PC-9 (cell line): ENCODE measurements around the gene ENPP3. TPM values are rescaled to one million over a fixed set of nuclear protein-coding genes. Genes with fewer than 3 reads are reported as not detected.

Experiments used
- BruUV-seq: library from RNA; stranded (reverse); fragments of 400-500 nt; replicated peaks from 2 replicates; lab custom pipeline; 2021; lab: Mats Ljungman, UMichigan
- CTCF ChIA-PET: fragments of 300-600 bp; sonication (Branson Sonifier 250); formaldehyde crosslinking; loops from one replicate; lab custom pipeline; 2022; ENCODE audit warnings: antibody characterized with exemption; lab: Charles Lee
- POLR2A ChIA-PET: fragments of 300-600 bp; sonication (Branson Sonifier 250); formaldehyde crosslinking; loops from one replicate; lab custom pipeline; 2022; ENCODE audit warnings: antibody characterized with exemption; ENCODE audit not compliant: unreplicated experiment; lab: Charles Lee
- DNase-seq, 2 experiments: peaks; one replicate each; pipeline versions ENCODE4 v3.0.0 to v3.0.0-alpha.2; 2015 to 2022; ENCODE audit warnings: mixed read lengths in 1 of 2
- H2AFZ ChIP-seq: fragments of 200-600 bp; sonication (generic); 2 replicates; pipeline ENCODE4 v1.8.1; 2017; ENCODE audit warnings: antibody characterized with exemption
- H3F3A ChIP-seq: fragments of 200-600 bp; sonication (generic); 2 replicates; pipeline ENCODE4 v1.8.1; 2017; ENCODE audit warnings: antibody characterized with exemption, mild to moderate bottlenecking, low read depth; ENCODE audit not compliant: insufficient read depth
- H3K27ac ChIP-seq: fragments of 200-600 bp; sonication (generic); 2 replicates; pipeline ENCODE4 v1.6.1; 2016; ENCODE audit warnings: mixed run types
- H3K27me3 ChIP-seq: fragments of 200-600 bp; sonication (generic); 2 replicates; pipeline ENCODE4 v1.6.1; 2016; ENCODE audit warnings: low read depth, mixed run types; ENCODE audit not compliant: insufficient read depth
- H3K36me3 ChIP-seq: fragments of 200-600 bp; sonication (generic); 2 replicates; pipeline ENCODE4 v1.6.1; 2016; ENCODE audit warnings: low read depth, mixed run types
- H3K4me1 ChIP-seq: fragments of 200-600 bp; sonication (generic); replicated peaks from 2 replicates; pipeline ENCODE4 v1.6.1; 2016; ENCODE audit warnings: mixed run types; ENCODE audit not compliant: insufficient read depth
- H3K4me2 ChIP-seq: fragments of 200-600 bp; sonication (generic); 2 replicates; pipeline ENCODE4 v1.6.1; 2017; ENCODE audit warnings: mixed run types
- H3K4me3 ChIP-seq: fragments of 200-600 bp; sonication (generic); 2 replicates; pipeline ENCODE4 v1.6.1; 2016; ENCODE audit warnings: mixed run types
- H3K79me2 ChIP-seq: fragments of 200-600 bp; sonication (generic); 2 replicates; pipeline ENCODE4 v1.6.1; 2017; ENCODE audit warnings: low read depth, mixed run types
- H3K9me2 ChIP-seq: fragments of 200-600 bp; sonication (generic); 2 replicates; pipeline ENCODE4 v1.8.1; 2017; ENCODE audit warnings: mild to moderate bottlenecking; ENCODE audit not compliant: insufficient read depth
- H3K9me3 ChIP-seq: fragments of 200-600 bp; sonication (generic); 2 replicates; pipeline ENCODE4 v1.8.1; 2016; ENCODE audit warnings: low read depth; ENCODE audit not compliant: insufficient read depth
- H4K20me1 ChIP-seq: fragments of 200-600 bp; sonication (generic); 2 replicates; pipeline ENCODE4 v1.8.1; 2017; ENCODE audit not compliant: insufficient read depth
- CTCF ChIP-seq: fragments of 200-600 bp; sonication (generic); conservative IDR thresholded peaks from 2 replicates; pipeline ENCODE4 v1.6.1; 2017; ENCODE audit warnings: mixed run types, antibody characterized with exemption, mild to moderate bottlenecking, moderate library complexity
- EZH2 ChIP-seq: fragments of 200-600 bp; sonication (generic); IDR thresholded peaks from 2 replicates; pipeline ENCODE4 v1.8.0; 2017; ENCODE audit warnings: antibody characterized with exemption, low read depth
- intact Hi-C: fragments of 100-400 bp; cut with micrococcal nuclease; formaldehyde crosslinking; loops from one replicate; pipeline ENCODE4 v1.10.0; 2022; ENCODE audit not compliant: unreplicated experiment
- total RNA-seq: library from RNA; stranded (reverse); gene quantifications from 2 replicates; pipeline ENCODE4 v1.2.3, GENCODE V29; 2021

Gene ENPP3
- total RNA-seq, 1 experiment from 2014 or later: not detected

GRCh38 chr6:131629651-131630050, 7.5 kb upstream of the ENPP3 start:
- peak overlapping the region; percentile 62; the same call in 1 of the 2 replicates for H2AFZ ChIP-seq
- BruUV-seq: no TSS peak
- H3F3A ChIP-seq: peaks cover 9% of the 10 kb centered on the region; the same call in 1 of the 2 replicates
- no peak for DNase-seq
- H3K4me3 ChIP-seq: no peak overlapping the region
- no peaks in the 10 kb centered on the region for H3K9me2 ChIP-seq
- peaks cover 16% of the 10 kb centered on the region for H3K79me2 ChIP-seq
- ChIA-PET POLR2A (interaction anchor here (0.6 kb wide), 1 partner anchor 62 kb away, joined by 3 read pairs; no protein-coding TSS in a partner anchor), CTCF (no interaction called here)
- no peaks in the 10 kb centered on the region for H3K9me3 ChIP-seq
- H3K4me1 ChIP-seq: peaks cover 28% of the 10 kb centered on the region
- peaks cover 10% of the 10 kb centered on the region; the same call in 1 of the 2 replicates for H3K36me3 ChIP-seq
- no peak overlapping the region for H3K4me2 ChIP-seq
- H4K20me1 ChIP-seq: no peaks in the 10 kb centered on the region
- no peak overlapping the region for H3K27ac ChIP-seq
- H3K27me3 ChIP-seq: no peaks in the 10 kb centered on the region
- intact Hi-C loops: no loop called here
- TF ChIP-seq EZH2 (no peak), CTCF (no peak)

GRCh38 chr6:131631625-131632289, 5.3 kb upstream of the ENPP3 start:
- peak; percentile 35 to 68 for DNase-seq
- Histone ChIP-seq H3K9me3 (no peaks in the 10 kb centered on the region), H2AFZ (peak overlapping the region; percentile 62), H3K9me2 (no peaks in the 10 kb centered on the region), H3K27me3 (no peaks in the 10 kb centered on the region), H3K4me1 (peaks cover 22% of the 10 kb centered on the region), H3F3A (peaks cover 9% of the 10 kb centered on the region; the same call in 1 of the 2 replicates), H3K4me3 (no peak overlapping the region), H3K36me3 (no peaks in the 10 kb centered on the region), H4K20me1 (no peaks in the 10 kb centered on the region), H3K79me2 (peaks cover 9% of the 10 kb centered on the region), H3K4me2 (peak overlapping the region; percentile 16), H3K27ac (no peak overlapping the region)
- no TSS peak for BruUV-seq
- TF ChIP-seq CTCF (no peak), EZH2 (no peak)
- POLR2A ChIA-PET: no interaction called here
- intact Hi-C loops: loop anchor here (1.0 kb wide), 1 partner anchor 29 kb away; no protein-coding TSS in a partner anchor
- CTCF ChIA-PET: no interaction called here

- H3F3A ChIP-seq: no peaks in the 10 kb centered on the region
- no TSS peak for BruUV-seq
- H3K79me2 ChIP-seq: no peaks in the 10 kb centered on the region
- no peak overlapping the region for H2AFZ ChIP-seq
- no peak overlapping the region for H3K27ac ChIP-seq
- no peak for DNase-seq
- no peak overlapping the region for H3K4me3 ChIP-seq
- H3K9me2 ChIP-seq: no peaks in the 10 kb centered on the region; the same call in 1 of the 2 replicates
- no peaks in the 10 kb centered on the region for H3K36me3 ChIP-seq
- CTCF ChIA-PET: no interaction called here
- POLR2A ChIA-PET: no interaction called here
- TF ChIP-seq CTCF: no peak
- TF ChIP-seq EZH2: no peak
- 0 out of 2 replicates have a peak, but pooled peaks cover 11% of the 10 kb centered on the region for H3K4me1 ChIP-seq
- intact Hi-C loops: no loop called here
- no peaks in the 10 kb centered on the region for H3K27me3 ChIP-seq
- no peaks in the 10 kb centered on the region for H4K20me1 ChIP-seq
- H3K4me2 ChIP-seq: no peak overlapping the region
- H3K9me3 ChIP-seq: no peaks in the 10 kb centered on the region
Observed at GRCh38 chr6:131635384-131636340, 1.4 kb upstream of the ENPP3 start.
